ENCODE measurements around the gene BHLHA9.

The BHLHA9 gene

GRCh38 chr17:1270210-1271029 is at the start of gene BHLHA9:
BHLHA9 (plus strand) TSS chr17:1270444; CDS start chr17:1270564, 120 bp downstream.
- peak; percentile 4 for DNase-seq (ENCODE audit: low read depth)
- H3K4me3 ChIP-seq (ENCODE audit: low read length): no peak within 1 kb of the TSS
- TF ChIP-seq CTCF (conservative IDR thresholded peaks at IDR 0.05; ENCODE audit: low read length): no peak

DNA sequence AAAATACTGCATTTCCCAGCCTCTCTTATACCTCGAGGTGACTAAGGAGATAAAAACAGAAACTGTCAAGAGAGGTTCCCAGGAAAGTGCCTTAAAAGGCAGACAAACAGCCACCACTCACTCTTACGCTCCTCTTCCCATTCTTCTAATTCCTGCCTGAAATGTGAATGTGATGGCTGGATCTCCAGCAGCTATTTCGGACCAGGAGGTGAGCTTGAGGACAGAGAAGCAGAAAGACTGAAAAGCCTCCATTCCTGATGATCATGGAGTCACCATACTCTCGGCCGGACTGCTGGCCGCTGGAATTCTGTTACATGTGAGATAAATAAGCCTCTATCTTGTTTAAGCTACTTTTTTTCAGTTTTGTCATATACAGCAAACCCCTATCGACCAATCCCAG is 49.0 kb upstream of the BHLHA9 start:
- no peak for TF ChIP-seq CTCF (conservative IDR thresholded peaks at IDR 0.05; ENCODE audit: low read length)
- H3K4me3 ChIP-seq (ENCODE audit: low read length): no peak overlapping the region
- no peak for DNase-seq (ENCODE audit: low read depth)

DNA sequence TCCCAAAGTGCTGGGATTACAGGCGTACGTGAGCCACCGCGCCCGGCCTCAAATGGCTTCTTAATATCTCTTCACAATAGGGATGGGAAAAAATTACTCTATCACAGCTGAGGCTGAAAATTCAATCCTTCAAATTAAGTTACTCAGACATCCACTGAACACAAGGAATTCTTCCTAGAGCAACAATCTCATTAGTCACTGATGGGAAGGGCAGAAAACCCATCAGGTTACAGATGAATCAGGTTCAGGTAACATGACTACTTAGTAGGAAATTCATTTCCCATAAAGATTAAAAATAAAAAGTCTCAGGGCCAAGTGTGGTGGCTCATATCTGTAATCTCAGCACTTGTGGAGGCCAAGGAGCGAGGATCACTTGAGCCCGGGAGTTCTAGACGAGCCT is 47.9 kb upstream of the BHLHA9 start:
- no peak for DNase-seq (ENCODE audit: low read depth)
- no peak overlapping the region for H3K4me3 ChIP-seq (ENCODE audit: low read length)
- TF ChIP-seq CTCF (conservative IDR thresholded peaks at IDR 0.05; ENCODE audit: low read length): no peak

GRCh38 chr17:1223662-1224061 is 46.6 kb upstream of the BHLHA9 start:
- H3K4me3 ChIP-seq (ENCODE audit: low read length): no peak overlapping the region
- DNase-seq (ENCODE audit: low read depth): no peak
- no peak for TF ChIP-seq CTCF (conservative IDR thresholded peaks at IDR 0.05; ENCODE audit: low read length)

DNA sequence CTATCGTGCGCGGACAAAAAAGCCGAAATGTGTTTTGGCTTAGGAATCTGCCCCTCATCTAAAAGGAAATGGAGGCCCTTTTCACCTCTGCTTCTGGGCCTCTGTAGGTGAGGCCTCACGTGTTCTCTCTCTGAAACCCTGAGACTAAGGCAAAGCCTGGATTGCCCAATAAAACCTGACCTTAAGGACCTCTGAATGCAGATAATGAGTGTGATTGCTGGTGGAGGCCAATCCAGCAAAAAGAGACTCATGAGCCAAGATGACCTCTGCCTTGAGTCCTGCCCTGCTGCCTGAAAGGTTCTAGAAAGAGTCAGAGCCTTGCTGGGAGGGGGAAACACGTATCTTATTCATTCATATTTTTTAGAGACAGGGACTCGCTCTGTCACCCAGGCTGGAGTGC is 45.9 kb upstream of the BHLHA9 start:
- no peak overlapping the region for H3K4me3 ChIP-seq (ENCODE audit: low read length)
- TF ChIP-seq CTCF (conservative IDR thresholded peaks at IDR 0.05; ENCODE audit: low read length): no peak
- no peak for DNase-seq (ENCODE audit: low read depth)

DNA sequence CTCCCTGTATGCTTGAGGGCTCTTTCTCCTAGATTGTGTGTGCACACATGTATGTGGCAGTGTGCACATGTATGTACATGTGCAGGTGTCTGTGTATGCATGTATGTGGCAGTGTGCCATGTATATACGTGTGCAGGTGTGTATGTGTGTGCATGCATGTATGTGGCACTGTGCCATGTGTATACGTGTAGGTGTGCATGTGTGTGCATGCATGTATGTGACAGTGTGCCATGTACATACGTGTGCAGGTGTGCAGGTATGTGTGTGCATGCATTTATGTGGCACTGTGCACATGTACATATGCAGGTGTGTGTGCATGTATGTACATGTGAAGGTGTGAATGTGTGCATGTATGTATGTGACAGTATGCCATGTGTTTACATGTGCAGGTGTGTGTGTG is 43.9 kb upstream of the BHLHA9 start:
- TF ChIP-seq CTCF (conservative IDR thresholded peaks at IDR 0.05; ENCODE audit: low read length): no peak
- H3K4me3 ChIP-seq (ENCODE audit: low read length): no peak overlapping the region
- no peak for DNase-seq (ENCODE audit: low read depth)

GRCh38 chr17:1227365-1227764 is 42.9 kb upstream of the BHLHA9 start:
- H3K4me3 ChIP-seq (ENCODE audit: low read length): no peak overlapping the region
- no peak for DNase-seq (ENCODE audit: low read depth)
- TF ChIP-seq CTCF (conservative IDR thresholded peaks at IDR 0.05; ENCODE audit: low read length): no peak

Data from AG10803 (cell line).